HL-60 (cell line): ENCODE results near the gene SETBP1.

Source experiments
- DNase-seq, 2 experiments: peaks; one replicate each; pipeline ENCODE4 v3.0.0-alpha.2; 2010 to 2020; ENCODE audit warnings: low read depth in 1 of 2, low spot score in 1 of 2
- H3K27ac ChIP-seq: fragments of 250-450 bp; sonication (Bioruptor Pico); replicated peaks from 2 replicates; pipeline ENCODE4 v1.5.1; 2020; ENCODE audit warnings: mild to moderate bottlenecking, moderate library complexity
- H3K27me3 ChIP-seq: fragments of 250-450 bp; sonication (Bioruptor Pico); 2 replicates; pipeline ENCODE4 v1.5.1; 2021; ENCODE audit warnings: mild to moderate bottlenecking, moderate library complexity; ENCODE audit not compliant: insufficient read depth, poor library complexity, severe bottlenecking
- H3K4me3 ChIP-seq: replicated peaks from 2 replicates; pipeline ENCODE4 v1.5.1; 2011; ENCODE audit warnings: mild to moderate bottlenecking, control low read depth, low read length; ENCODE audit not compliant: insufficient read depth
- GABPA ChIP-seq: IDR thresholded peaks from 2 replicates; pipeline ENCODE4 v1.6.1; 2012; ENCODE audit warnings: low read depth
- POLR2AphosphoS5 ChIP-seq: IDR thresholded peaks from 2 replicates; pipeline ENCODE4 v1.6.1; 2012; ENCODE audit warnings: low read depth
- SPI1 ChIP-seq: IDR thresholded peaks from 2 replicates; pipeline ENCODE4 v1.6.1; 2012; ENCODE audit warnings: low read depth, mild to moderate bottlenecking, borderline replicate concordance
- TF ChIP-seq, protein P1 (sequence below): IDR thresholded peaks from one replicate; pipeline ENCODE4 v1.5.1; 2011; ENCODE audit warnings: low read length, control low read depth, inconsistent platforms; ENCODE audit not compliant: insufficient read depth
- TF ChIP-seq, protein P2 (sequence below): IDR thresholded peaks from 2 replicates; pipeline ENCODE4 v1.6.1; 2012; ENCODE audit warnings: low read depth; ENCODE audit not compliant: insufficient replicate concordance

SETBP1 gene

DNA sequence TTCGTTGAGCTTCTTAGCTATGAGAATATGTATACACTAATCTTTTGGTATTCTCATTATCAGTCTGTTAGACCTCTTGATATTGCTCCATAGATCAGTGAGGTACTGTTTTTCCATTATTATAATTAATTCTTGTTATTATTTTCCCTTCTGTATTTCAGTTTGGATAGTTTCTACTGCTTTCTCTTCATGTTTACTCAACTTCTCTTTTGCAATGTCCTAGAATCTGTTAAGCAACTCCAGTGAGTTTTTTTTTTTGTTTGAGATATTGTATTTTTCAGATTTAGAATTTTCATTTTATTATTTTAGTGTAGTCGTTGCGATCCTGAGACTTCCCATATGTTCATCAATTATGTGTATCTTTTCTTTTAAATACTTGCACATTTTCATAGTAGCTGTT, 260.8 kb downstream of the SETBP1 start:
- no peak for DNase-seq
- H3K27ac ChIP-seq: peak overlapping the region; percentile 15; the same call in 1 of the 2 replicates
- no peak overlapping the region for H3K4me3 ChIP-seq
- TF ChIP-seq POLR2AphosphoS5 (no peak), GABPA (no peak), SPI1 (no peak)
- TF ChIP-seq, protein P1, sequence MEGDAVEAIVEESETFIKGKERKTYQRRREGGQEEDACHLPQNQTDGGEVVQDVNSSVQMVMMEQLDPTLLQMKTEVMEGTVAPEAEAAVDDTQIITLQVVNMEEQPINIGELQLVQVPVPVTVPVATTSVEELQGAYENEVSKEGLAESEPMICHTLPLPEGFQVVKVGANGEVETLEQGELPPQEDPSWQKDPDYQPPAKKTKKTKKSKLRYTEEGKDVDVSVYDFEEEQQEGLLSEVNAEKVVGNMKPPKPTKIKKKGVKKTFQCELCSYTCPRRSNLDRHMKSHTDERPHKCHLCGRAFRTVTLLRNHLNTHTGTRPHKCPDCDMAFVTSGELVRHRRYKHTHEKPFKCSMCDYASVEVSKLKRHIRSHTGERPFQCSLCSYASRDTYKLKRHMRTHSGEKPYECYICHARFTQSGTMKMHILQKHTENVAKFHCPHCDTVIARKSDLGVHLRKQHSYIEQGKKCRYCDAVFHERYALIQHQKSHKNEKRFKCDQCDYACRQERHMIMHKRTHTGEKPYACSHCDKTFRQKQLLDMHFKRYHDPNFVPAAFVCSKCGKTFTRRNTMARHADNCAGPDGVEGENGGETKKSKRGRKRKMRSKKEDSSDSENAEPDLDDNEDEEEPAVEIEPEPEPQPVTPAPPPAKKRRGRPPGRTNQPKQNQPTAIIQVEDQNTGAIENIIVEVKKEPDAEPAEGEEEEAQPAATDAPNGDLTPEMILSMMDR: no peak
- TF ChIP-seq, protein P2, sequence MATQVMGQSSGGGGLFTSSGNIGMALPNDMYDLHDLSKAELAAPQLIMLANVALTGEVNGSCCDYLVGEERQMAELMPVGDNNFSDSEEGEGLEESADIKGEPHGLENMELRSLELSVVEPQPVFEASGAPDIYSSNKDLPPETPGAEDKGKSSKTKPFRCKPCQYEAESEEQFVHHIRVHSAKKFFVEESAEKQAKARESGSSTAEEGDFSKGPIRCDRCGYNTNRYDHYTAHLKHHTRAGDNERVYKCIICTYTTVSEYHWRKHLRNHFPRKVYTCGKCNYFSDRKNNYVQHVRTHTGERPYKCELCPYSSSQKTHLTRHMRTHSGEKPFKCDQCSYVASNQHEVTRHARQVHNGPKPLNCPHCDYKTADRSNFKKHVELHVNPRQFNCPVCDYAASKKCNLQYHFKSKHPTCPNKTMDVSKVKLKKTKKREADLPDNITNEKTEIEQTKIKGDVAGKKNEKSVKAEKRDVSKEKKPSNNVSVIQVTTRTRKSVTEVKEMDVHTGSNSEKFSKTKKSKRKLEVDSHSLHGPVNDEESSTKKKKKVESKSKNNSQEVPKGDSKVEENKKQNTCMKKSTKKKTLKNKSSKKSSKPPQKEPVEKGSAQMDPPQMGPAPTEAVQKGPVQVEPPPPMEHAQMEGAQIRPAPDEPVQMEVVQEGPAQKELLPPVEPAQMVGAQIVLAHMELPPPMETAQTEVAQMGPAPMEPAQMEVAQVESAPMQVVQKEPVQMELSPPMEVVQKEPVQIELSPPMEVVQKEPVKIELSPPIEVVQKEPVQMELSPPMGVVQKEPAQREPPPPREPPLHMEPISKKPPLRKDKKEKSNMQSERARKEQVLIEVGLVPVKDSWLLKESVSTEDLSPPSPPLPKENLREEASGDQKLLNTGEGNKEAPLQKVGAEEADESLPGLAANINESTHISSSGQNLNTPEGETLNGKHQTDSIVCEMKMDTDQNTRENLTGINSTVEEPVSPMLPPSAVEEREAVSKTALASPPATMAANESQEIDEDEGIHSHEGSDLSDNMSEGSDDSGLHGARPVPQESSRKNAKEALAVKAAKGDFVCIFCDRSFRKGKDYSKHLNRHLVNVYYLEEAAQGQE: no peak
- no peaks in the 10 kb centered on the region for H3K27me3 ChIP-seq

DNA sequence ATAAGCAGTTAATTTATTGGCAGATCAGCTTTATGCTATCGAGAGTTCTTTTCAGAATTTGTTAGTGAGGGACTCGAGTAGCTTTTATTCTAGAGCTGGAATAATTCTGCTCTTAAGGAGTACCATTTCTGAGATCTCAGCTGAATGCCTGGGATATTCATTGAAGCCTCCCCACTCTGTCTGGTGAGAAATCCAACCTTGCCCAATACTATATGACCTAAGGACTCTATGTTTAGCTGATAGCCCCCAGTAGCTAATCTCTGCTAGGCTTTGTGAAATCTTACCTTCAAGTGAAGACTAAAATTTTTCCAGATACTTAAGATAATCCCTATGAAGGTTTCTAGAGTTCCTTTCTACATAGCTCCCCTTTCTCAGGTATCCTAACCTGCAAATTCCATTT, 261.4 kb downstream of the SETBP1 start:
- Histone ChIP-seq H3K27ac (no peak overlapping the region), H3K4me3 (no peak overlapping the region), H3K27me3 (no peaks in the 10 kb centered on the region)
- DNase-seq: no peak
- TF ChIP-seq POLR2AphosphoS5 (no peak), SPI1 (no peak), GABPA (no peak)
- TF ChIP-seq, protein P2: no peak
- TF ChIP-seq, protein P1: no peak

DNA sequence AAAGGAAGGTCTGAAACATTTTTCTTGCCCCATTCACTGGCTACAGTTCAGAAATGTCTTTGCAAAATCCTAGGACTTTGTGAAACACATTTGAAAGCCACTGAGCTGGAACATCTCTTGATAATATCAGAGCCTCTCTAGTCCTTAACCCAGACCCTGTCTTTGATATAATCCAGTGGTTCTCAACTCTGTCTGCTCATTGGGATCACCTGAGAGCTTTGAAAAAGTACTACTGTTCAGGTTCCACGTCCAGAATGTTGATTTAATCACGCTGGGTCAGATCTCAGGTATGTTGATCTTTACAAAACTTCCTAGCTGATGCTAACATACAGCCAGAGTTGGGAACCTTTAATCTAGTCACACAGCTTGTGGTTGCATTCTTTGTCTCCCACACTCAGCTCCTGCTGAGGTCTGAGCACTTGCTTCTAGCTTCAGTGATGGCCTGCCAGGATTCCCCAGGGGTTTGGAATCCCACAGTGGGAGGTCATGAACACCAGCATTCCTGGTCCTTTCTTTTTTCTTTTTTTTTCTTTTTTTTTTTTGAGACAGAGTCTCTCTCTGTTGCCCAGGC, 262.7 kb downstream of the SETBP1 start:
- DNase-seq: no peak
- no peak overlapping the region for H3K4me3 ChIP-seq
- no peak overlapping the region for H3K27ac ChIP-seq
- H3K27me3 ChIP-seq: no peaks in the 10 kb centered on the region
- TF ChIP-seq, protein P2: no peak
- TF ChIP-seq SPI1 (no peak), GABPA (no peak), POLR2AphosphoS5 (no peak)
- TF ChIP-seq, protein P1: no peak
